NCI-H82 treated with DMSO at 0.1 percent for 48 hours (cell line): ENCODE data around the gene FBXO48.
"Not testable (repeated sequence)": the region's sequence is repeated elsewhere in the genome, so short reads cannot be mapped to it uniquely, and the experiment has no call there.

Experiments used
- DNase-seq: peaks from one replicate; lab custom pipeline; 2025; ENCODE audit not compliant: unreplicated experiment; lab: John Stamatoyannopoulos, UW

FBXO48 gene, protein sequence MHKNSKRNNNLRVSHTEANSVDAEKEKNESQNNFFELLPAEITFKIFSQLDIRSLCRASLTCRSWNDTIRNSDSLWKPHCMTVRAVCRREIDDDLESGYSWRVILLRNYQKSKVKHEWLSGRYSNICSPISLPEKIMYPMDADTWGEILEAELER

DNA sequence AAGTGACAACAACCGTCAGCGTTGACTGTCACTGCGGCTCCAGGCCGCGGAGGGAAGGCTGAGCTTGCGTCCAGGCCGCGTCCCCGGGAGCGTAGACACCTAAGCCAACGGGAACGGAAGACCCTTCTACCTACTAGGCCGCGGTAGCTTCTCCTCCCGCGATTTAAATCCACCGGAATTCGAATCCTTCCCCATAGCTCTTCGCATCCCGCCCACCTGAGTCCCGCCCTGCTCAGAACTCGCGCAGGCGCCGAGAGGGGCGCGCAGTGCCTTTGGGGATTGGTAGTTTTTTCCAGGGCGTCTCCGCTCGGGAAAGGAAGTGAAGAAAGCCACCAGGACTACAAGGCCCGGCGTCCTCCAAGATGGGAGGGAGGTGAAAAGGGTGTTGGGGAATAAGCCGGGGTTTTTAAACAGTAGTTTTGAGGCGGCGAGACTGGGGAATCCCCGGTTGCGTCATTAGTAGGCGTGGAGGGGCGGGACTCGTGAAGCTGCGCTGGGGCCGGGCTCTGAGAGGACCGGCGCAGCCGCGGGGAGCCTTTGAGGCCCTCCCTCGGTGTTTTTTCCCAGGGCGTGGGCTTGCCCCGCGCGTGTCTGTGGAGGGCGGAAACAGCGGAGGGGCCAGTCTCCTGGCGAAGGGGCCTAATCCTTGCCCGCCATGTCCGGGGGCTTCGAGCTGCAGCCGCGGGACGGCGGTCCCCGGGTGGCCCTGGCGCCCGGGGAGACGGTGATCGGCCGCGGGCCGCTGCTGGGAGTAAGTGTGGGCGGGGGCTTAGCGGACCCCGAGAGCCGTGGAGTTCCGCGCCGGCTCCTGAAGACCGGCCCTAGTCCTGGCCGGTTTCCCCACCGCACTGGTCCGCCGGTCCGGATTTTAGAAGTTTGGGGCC lies at the start of gene FBXO48, which contains the start of gene APLF:
Gene FBXO48, minus strand, starts transcription at position 218 of the 884 bp plus-strand sequence. CDS start 2,149 bp downstream, outside the sequence.
Gene APLF, plus strand, starts transcription at position 509 of the 884 bp plus-strand sequence. Its CDS starts 147 bp downstream, at position 656.
- peak; percentile 98 for DNase-seq

DNA sequence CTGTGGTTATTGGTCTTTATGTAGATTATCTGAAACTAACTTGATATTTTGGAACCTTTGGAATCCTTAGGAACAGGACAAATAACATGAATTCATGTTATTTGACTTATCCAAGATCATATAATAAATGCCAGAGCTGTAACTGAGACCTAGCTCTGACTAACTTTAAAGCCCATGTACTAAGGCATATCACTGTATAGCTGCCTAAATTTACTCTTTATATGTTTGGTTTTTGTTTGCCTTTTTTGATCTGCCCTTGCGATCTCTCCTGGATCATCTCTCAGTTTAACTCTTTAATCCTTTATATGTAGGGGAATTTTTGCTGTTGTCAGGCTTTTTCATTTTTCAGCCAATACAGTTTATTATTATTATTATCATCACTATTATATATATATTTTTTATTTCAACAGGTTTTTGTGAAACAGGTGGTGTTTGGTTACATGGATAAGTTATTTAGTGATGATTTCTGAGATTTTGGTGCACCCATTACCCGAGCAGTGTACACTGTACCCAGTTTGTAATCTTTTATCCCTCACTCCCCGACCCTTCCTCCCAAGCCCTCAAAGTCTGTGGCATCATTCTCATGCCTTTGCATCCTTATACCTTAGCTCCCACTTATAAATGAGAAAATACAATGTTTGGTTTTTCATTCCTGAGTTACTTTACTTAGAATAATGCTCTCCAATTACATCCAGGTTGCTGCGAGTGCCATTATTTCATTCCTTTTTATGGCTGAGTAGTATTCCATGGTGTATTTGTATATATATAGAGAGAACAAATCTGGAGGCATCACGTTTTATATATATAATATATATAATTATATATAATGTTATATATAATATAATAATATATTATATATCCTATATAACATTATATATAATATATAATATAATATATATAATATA lies 49.2 kb upstream of the FBXO48 start:
- no peak for DNase-seq

DNA sequence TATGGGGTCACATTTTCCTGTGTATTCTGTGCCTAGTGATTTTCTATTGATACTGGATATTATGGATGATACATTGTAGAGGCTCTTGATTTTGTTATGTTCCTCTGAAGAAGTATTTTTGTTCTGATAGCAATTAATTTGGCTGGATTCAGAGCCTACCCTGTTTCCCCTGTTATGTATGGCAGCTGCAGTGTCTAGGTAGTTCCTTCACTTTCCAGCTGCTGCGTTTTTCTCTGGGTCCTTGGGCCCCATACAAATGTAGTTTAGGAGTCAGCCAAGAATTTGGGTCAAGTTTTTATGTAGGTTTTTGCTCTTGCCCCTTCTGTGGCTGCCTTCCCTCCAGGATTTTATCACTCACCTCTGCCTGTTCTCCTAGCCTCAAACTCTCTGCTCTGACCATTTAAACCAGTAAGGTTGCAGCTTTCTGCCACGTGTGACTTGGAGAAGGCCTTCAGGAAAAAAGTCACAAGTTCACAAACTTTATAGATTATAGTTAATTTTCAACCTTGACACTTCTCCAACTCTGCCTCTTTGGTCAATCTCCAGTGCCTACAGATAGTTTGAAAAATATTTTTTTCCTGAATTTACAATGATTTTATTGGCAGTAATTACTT lies 47.3 kb upstream of the FBXO48 start:
- DNase-seq = no peak

DNA sequence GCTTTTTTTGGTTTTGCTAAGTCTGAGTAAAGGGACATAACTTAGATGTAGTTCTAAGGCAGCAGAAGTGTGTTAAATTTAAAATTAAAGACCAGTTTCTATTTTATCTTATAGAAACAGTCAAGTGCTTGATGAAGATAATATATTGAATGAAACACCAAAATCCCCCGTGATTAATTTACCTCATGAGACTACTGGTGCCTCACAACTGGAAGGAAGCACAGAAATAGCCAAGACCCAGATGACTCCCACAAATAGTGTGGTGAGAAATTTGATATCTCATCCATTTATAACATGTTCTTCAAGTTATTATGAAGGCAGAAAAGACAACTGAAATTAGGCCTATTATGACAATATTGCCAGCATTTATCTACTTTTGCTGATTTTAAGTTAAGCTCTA lies 45.9 kb upstream of the FBXO48 start:
- DNase-seq = no peak

DNA sequence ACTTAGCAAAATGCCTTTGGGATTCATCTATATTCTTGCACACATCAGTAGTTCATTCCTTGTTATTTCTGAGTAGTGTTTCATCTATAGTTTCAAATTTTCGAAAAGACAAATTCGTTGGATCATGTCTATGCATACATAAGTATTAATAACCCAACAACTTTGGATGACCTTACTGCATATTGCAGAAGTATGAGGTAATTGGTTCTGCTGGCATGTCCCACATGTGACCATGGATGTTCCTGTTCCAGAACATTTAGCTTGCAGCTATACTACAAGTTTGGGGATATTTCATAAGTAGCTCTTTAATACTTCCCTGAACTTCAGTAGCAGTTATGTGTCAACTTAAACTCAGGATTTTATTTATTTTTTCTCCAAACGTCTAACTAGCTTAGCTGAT lies 45.2 kb upstream of the FBXO48 start:
- DNase-seq = no peak

DNA sequence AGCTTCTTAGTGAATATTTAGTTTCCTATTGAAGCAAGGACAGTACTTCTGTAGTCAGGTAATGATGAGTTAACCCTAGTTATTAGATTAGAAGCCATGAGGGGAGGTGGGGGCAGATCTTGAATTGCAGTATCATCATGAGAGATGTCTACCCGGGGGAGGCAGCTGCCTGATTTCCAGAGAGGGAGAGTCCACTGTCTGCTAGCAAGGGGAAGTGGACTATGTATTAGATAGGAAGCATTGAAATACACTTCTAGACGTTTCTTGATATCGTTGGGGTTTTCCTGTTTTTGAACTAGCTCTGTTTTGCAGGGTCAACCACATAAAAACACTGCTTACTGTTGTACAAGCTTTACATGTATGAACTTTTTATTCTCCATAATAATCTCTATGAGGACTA lies 39.1 kb upstream of the FBXO48 start:
- DNase-seq = no peak

DNA sequence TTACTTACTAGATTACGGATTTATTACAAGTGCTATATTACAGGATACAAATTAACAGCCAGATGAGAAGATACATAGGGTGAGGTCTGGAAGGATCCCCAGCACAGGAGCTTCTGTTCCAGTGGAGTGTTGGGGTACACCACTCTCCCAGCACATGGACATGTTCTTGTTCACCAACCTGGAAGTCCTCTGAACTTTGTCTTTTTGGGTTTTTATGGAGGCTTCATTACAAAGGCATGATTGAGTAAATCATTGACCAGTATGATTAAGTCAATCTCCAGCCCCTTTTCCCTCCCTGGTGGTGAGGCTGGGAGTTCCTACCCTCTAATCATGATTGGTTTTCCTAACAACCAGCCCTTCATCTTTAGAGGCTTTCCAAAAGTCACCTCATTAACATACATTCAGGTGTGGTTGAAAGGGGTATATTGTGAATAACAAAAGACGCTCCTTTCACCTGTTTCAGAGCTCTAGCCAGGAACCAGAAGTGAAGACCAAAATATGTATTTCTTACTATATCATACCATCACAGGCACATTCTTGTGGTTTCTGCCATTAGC lies 38.6 kb upstream of the FBXO48 start:
- DNase-seq = no peak

DNA sequence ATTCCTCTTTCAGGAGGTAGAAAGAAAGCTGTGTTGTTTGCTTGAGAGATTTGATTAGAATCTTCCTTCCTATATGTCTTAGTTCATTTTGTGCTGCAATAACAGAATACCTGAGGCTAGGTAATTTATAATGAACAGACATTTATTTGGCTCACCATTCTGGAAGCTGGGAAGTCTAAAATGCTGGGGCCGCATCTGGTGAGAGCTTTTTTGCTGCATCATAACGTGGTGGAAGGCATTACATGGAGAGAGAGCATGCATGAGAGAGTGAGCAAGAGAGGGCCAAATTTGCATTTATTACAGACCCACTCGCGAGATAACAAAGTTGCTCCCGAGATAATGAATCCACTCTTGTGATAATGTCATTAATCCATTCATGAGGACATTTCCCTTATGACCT lies 34.7 kb upstream of the FBXO48 start:
- no peak for DNase-seq

DNA sequence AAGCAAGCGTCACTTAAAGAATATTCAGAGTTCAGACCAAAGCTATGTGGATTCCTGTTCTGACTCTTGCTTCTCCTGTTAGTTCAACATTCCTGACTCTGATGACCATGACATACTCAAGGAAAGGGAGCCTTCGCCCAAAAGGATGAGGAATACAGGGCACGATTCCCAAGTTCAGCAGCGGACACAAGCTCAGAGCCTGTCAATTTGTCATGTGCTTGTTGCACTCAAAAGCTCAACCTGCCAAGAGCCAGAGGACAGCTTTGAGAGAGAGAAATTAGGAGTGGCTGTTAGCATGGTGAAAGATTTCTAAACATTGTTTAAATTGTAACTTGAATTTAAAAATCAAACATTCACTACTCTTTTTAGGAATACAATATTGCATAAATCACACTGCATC lies 33.6 kb upstream of the FBXO48 start:
- DNase-seq = no peak

DNA sequence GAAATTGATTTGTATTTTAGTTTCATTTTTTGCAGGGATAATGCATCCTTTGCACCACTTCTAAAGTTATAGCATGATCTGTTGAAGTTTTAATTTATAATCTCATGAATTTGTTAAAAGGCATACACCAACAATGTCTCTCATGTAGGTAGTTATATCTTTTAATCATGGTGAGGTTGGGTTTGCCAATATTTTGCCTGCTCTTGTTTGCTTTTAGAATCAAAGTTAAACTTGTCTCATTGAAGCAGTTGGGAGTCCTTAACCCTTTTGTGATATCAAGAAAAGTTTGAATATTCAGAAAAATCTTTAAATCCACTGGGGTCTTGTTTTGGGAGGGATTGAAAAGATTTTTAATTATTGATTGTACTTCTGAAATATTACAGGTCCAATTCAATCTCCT lies 32.0 kb upstream of the FBXO48 start:
- no peak for DNase-seq

DNA sequence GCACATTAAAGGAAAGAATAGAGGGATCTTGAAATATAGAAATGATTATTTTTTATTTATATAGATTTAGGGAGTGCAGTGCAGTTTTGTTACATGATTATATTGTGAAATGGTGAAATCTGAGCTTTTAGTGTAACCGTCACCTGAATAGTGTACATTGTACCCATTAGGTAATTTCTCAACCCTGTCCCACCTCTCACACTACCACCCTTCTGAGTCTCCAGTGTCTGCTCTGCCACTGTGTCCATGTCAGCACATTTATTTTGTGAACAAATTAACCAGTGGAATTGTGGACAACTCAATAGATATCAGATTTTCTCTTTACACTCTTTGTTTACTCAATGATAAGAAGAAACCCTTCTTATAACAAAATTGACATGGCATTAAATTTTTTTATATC lies 24.5 kb upstream of the FBXO48 start:
- no peak for DNase-seq

DNA sequence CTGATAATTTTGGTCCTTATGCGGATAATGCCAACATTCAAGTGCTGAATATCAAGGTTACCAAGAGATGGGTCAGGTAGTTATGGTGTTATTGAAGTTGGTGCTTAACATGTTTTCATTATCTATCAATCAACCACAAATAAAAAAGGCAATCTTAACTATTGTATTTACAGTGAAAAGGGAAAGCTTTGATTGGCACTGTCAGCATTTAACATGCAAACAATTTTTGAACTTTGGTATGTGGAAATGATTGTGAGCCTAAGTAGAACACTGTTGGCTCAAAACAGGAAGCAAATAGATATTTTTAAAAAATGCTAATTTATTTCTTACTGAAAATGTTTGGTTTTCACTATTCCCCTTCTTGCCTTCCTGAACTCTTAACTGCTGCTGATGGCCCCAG lies 22.2 kb upstream of the FBXO48 start:
- DNase-seq = no peak

DNA sequence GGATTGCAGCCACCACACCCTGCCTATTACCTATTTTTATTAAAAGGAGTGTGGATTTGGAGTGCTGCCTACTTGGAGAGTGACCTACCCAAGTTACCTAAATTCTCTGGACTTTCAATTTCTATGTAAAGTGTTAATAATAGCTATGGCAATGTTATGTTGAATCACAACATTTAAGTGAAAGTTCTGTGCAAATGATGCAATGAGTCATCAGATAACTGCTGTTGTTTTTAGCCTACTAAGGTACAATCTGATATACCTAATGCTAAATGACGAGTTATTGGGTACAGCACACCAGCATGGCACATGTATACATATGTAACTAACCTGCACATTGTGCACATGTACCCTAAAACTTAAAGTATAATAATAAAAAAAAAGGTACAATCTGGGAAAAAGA lies 21.5 kb upstream of the FBXO48 start:
- DNase-seq = not testable (repeated sequence)

DNA sequence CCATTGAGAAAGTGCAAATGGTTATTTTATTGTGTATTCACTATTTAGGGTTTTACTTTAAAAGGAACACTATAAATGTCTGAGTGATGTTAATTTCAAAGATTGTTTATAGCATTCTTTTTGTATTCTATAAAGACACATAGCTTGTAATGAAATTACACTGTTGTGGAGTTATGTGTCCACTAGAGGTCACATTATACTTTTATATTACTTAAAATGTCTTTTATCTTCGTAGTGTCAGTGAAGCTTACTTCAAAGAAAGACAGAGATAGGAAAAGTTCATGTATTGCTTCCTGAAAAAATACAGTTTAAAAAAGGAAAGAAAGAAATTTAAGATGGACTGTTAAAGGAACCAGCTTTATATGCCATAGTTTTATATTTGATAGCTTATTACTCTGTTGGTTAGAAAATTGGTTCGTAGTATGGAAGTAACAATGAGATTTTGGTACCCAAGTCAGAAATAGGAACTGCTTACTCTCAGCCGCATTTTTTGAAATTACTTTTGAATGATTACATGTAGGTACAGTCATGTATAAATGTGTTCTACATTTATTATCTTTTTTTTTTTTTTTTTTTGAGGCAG lies 20.8 kb upstream of the FBXO48 start:
- DNase-seq = no peak

DNA sequence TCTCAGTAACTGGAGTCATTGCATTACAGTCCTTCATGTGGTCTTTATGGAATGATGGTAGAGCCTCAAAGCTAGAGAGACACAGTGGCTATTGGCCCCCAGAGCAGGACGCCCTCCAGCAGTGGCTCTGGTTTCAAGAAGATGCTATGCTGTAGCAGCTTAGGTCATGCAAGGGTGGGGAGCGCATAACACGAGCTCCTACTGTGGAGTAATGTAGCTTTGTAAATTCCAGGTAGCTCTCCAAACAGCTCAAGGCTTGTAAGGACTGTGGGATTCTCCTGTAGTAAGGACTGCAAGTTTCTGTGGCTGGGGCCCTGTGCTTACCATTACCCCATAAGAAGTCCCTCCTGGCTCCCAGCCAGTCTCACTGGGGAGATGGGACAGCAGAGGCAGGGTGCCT lies 15.9 kb upstream of the FBXO48 start:
- DNase-seq = no peak

DNA sequence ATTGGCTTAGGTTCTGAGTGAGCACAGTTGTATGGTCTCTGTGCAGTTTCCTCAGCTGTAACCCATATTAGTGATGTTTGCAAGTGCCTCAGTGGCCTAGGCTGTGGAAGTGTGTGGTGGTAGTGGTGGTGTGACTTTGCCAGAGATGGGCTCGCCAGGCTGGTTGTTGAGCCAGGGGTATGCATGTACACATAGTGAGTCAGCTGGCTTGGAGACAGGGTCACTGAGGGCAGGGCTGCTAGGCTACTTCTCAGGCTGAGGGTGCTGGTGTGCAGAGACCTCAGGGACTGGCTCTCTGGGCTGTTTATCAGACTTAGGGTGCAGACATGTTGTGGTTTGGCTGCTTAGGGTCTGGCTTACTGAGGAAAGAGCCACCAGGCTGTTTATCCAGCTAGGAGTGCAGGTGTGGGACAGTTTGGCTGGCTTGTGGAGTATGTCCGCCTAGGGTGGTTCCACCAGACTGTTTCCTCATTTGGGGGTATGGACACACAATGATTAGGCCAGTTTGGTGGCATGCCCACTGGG lies 15.3 kb upstream of the FBXO48 start:
- DNase-seq = no peak

DNA sequence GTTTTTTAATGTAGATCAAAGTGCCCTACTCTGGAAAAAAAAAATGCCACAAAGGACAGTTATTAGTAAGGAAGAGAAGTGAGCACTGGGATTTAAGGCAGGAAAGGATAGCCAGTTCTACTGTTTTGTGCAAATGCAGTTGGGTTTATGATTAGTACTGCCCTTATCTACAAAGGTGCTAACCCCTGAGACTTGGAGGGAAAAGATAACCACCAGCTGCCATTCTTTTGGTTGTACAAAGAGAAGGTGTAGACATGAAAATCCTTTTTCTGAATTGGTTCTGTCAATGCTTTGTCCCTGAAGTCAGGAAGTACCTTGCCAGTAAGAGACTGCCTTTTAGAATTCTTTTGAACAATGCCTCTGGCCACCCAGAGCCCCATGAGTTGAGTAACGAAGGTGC lies 11.6 kb upstream of the FBXO48 start:
- DNase-seq = no peak

DNA sequence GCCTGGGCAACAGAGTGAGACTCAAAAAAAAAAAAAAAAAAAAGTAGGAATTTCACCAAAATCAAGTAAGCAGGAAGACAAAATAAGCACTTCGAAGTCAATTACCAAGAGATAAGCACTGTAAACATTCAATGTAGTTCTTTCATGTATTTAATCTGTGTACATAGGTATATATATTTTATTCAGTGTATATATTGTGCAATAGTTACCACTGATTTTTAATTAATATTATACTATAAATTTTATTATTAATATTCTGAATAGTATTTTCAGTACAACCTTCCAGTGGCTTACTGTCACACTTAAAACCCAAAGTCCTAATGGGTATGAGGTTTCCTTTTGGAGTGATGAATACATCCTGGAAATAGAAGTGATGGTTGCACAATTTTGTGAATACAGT lies 9.4 kb upstream of the FBXO48 start:
- DNase-seq = no peak

DNA sequence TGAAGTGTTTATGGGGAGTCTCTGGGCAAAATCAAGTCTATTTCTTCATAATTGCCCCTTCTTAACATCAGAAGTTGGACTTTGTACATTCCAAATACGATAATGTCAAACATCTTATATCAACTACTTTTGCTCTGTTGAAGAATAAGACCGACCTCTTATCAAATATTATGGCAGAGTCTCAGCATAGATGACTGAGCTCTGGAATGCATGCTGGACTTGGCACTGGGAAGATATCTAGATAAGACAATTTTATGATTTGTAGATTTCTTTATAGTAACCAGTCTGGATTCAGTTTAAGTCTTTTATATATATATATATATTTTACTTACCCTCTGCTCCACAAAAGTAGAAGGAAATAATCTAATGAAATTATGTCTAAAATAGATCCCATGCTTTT lies 8.5 kb upstream of the FBXO48 start:
- no peak for DNase-seq

DNA sequence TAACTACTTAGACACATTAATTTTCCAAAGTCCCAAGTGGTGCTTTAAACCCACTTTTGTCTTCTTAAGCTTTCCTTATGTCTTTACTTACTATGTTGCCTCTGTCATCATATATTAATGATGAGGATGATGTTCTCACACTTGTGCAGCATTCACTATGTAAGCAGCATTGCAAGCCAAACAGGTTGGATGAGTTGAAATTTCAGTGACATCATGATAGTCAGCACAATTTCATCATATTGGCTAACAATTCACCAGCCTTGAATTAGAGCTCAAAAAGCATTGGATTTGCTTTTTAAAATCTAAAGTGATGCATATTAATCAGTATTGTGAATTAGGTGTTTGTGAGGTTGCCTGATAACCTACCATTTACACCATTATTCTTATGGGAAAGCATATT lies 8.0 kb upstream of the FBXO48 start:
- DNase-seq = no peak
